ENCODE measurements around the gene ZNF396.

ZNF396 gene

DNA sequence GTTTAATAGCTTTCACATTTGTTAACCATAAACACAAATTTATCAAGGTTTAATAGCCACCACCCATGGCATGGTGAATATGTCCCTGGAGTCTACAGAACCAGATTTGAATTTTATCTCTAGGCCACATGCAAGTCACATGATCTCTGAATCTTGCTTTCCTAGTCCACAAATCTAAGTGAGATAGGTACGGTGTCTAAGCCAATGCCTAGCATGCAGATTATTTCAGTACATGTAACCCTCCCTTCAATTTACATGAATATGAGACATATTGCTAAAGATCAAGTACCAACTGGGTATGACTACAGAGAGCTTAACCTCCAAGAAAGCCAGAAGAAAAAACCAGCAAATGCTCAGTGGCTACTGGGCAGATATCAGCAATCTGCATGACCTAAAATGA, 42.9 kb downstream of the ZNF396 start:
- no peak for FAIRE-seq

DNA sequence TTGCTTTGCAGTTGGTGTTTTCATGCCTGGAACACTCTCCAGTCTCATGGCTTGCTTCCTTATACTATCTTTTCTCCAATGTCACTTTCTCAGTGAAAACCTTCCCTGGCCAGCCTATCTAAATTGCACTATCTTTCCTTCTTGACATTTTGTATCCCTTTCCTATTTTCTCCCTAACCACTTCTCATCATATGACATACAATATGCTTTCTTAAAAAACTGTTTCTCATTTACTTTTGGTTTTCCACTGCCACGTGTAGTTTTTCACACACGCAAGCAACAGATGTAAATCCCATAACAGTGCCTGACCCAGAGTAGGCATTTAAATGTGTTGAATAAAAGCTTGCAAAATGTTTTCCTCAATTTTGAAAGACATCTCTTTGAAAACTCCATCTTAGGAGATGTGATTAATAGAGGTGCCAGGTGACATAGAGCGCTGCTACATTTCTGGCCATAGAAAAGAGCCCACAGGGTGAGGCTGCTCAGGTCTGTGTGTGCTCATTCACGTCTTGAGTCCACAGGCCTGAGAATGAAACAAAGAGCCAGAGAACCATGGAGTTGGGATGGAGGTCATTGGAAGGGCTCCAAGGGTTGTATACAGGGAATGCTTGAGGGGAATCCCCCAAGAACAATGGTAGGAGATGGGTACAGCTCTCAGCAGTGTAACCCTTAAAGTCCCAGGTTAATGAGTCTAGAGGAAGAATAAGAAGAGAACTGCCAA, 45.6 kb downstream of the ZNF396 start:
- no peak for FAIRE-seq

DNA sequence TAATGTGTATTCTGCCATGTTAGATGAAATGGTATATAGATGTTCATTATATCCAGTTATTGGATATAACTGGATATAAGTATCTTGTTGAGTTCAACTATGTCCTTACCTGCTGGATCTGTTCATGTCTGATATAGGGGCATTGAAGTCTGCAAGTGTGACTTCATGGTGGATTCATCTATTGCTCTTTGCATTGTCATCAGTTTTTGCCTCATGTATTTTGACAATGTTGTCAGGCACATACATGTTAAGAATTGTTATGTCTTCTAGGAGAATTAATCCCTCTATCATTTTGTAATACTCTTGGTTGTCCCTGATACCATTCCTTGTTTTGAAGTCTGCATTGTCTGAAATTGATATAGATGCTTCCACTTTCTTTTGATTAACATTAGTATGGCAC, 48.3 kb downstream of the ZNF396 start:
- FAIRE-seq: no peak

DNA sequence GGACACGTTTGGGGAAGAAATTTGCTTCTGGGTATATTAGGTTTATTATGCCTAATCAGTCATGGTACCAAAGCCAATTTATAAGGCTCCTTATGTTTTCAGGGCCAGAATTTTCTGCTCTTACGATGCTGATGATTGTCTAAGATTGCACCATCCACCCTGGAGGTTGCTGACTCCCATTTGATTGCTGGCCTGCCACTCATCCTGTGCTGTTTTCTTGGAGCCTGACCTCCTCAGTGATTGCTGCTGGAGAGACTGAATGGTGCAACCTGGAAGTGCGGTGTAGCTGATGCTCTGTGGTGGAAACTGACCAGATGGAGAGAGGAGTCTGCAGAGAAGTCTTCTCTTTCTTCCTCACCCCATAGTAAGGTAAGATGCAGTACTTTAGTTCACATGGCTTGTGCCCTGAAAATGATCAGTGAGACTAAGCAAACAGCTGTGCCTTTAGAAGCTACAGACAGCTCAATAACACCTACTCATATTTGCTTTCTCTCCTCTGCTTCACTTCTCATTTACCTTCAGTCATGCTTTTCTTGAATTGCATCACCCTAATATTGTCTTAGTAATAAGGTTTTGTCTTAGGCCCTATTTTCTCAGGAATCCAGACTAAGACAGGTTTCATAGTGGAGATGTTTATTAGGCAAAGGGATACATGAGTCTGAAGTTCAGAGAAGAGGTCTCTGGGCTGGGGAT, 50.3 kb downstream of the ZNF396 start:
- FAIRE-seq: no peak

DNA sequence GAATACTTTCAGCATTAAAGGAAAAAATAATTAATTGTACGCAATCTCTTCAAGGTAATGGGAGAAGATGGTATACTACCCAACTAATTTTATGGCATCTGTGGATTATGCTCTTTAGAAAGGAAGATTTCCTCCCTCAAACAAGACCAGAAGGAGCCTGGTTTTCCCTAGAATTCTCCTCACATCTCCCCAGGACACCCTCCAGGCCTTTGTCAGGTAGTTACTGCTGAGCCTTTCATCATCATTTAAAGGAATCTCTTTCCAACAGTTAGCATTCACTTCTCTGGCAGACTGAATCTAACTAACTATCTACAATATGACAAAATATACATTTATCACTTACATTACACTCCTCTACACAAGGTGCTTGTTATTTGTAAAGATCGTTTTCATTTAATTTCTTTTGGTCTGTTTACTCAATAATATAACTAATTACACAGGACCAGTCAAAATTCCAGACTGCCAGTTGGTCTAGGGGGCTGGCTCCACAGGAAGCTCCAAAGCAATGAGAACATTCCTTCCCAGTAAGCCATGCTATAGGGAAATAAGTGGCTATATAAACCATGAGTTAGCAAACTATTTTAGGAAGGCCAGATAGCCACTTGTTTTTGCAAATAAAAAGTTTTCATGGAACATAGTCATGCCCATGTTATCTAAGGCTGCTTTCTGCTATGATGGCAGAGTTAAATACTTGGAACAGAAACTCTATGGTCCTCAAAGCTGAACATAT, 52.0 kb downstream of the ZNF396 start:
- no peak for FAIRE-seq

DNA sequence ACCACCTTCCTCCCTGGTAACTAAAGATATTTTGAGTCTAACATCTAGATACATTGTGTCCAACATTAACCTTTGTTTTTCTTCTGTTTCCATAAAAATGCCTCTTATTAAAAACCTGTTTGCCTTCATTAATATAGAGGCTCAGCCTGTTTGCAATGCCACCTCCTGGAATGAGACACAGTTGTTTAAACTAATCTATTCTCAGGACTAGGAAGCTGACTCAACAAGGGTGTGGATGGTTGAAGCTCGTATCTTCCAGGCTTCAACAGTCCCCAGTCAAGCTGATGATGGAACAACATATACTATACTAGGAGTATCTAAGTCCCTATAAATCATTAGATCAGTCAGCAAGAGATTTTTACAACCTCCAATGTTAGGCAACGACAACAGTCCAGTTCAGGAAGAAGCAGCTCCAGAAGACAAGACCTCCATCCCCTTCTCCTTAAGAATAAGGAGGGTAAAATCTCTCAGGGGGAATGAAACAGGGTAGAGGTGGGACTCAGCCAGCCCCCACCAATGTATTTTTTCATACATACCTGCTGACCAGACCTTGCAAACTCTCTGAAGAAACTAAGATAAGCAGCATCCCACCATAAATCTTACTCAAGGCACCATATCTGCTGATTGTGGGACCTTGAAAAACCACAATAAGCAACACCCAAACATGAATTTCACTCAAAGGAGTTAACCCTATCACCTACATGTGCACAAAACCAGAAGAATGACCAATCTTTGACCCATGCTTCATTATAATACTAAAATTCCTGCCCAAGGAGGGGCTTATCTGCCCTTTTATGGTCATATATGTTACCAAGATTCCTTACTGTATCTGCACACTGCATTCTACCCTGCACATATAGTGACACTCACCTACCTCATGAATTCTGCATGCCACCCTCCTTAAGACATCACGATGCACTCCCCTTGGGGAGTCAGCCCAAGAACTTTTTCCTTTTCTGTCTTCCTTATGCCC, 54.4 kb downstream of the ZNF396 start:
- FAIRE-seq: no peak

All from A204.1 (cell line).